CD4-positive, alpha-beta T cell (primary cell): ENCODE data around the gene STARD13. TPM values are rescaled to one million over a fixed set of nuclear protein-coding genes. Genes with fewer than 3 reads are reported as not detected.

Source experiments
- ATAC-seq: fragments of 200-7000 bp; cut with Tn5 transposase; one replicate; pipeline ENCODE4 v1.10.0; 2022; ENCODE audit warnings: mild to moderate bottlenecking; ENCODE audit not compliant: poor library complexity
- CTCF ChIA-PET: fragments of 350-600 bp; sonication (Branson Sonifier 250); formaldehyde crosslinking; loops from one replicate; lab custom pipeline; 2021; ENCODE audit warnings: antibody characterized with exemption, inconsistent platforms; lab: Charles Lee
- POLR2A ChIA-PET: fragments of 350-600 bp; sonication (Branson Sonifier 250); formaldehyde crosslinking; loops from one replicate; lab custom pipeline; 2021; ENCODE audit warnings: antibody characterized with exemption, inconsistent platforms; lab: Charles Lee
- DNase-seq, 14 experiments: peaks; one replicate each; pipeline ENCODE4 v3.0.0-alpha.2; 2013 to 2020; ENCODE audit warnings: mixed read lengths in 2 of 14
- H3K27ac ChIP-seq, 2 donors: one replicate each; pipeline versions ENCODE4 v1.5.1 to v1.7.0; 2013; ENCODE audit warnings: low read length in 2 of 2, low read depth in 1 of 2, mild to moderate bottlenecking in 1 of 2
- H3K27me3 ChIP-seq, 2 experiments: 1 replicate in 1 of 2; 2 replicates in 1 of 2; pipeline versions ENCODE4 v1.6.1 to v1.7.0; 2013; ENCODE audit warnings: low read length in 2 of 2, control low read depth in 1 of 2, mild to moderate bottlenecking in 1 of 2, moderate library complexity in 1 of 2; ENCODE audit not compliant: insufficient read depth in 2 of 2, control insufficient read depth in 1 of 2
- H3K36me3 ChIP-seq: one replicate; pipeline ENCODE4 v1.6.1; 2013; ENCODE audit warnings: low read length, control low read depth; ENCODE audit not compliant: insufficient read depth
- H3K4me1 ChIP-seq: one replicate; pipeline ENCODE4 v1.6.1; 2013; ENCODE audit warnings: low read length, control low read depth; ENCODE audit not compliant: insufficient read depth
- H3K4me3 ChIP-seq: one replicate; pipeline ENCODE4 v1.5.1; 2013; ENCODE audit warnings: mild to moderate bottlenecking, low read length, moderate library complexity
- H3K9me3 ChIP-seq, 2 experiments: 1 replicate in 1 of 2; 2 replicates in 1 of 2; pipeline versions ENCODE4 v1.6.1 to v1.7.0; 2013; ENCODE audit warnings: low read length in 2 of 2, mild to moderate bottlenecking in 2 of 2, control low read depth in 1 of 2, moderate library complexity in 1 of 2; ENCODE audit not compliant: control insufficient read depth in 1 of 2, insufficient read depth in 1 of 2
- H3K27ac Mint-ChIP-seq: one replicate; pipeline ENCODE4 v1.8.0; 2020; ENCODE audit warnings: mixed read lengths
- H3K27me3 Mint-ChIP-seq: one replicate; pipeline ENCODE4 v1.8.0; 2021; ENCODE audit warnings: mixed read lengths
- H3K36me3 Mint-ChIP-seq: one replicate; pipeline ENCODE4 v1.8.0; 2021; ENCODE audit warnings: low read depth, mixed read lengths
- H3K4me1 Mint-ChIP-seq: one replicate; pipeline ENCODE4 v1.8.0; 2021; ENCODE audit warnings: low read depth, mixed read lengths
- H3K4me3 Mint-ChIP-seq: one replicate; pipeline ENCODE4 v1.8.0; 2020; ENCODE audit warnings: mild to moderate bottlenecking, mixed read lengths
- H3K9me3 Mint-ChIP-seq: one replicate; pipeline ENCODE4 v1.8.0; 2020; ENCODE audit warnings: mixed read lengths
- intact Hi-C, 2 experiments: fragments of 100-400 bp; cut with DNase I in 1 of 2; cut with micrococcal nuclease in 1 of 2; formaldehyde crosslinking; loops; one replicate each; pipeline versions ENCODE4 v1.15.1 to v1.9.0; 2023 to 2025; cut with DNase I, micrococcal nuclease
- total RNA-seq, 174 experiments: library from RNA in 2 of 174; stranded (reverse) in 2 of 174; gene quantifications; one replicate each; pipeline ENCODE4 v1.2.3 and lab custom pipeline; 2021 to 2026
- TF ChIP-seq, protein P1 (sequence below): fragments of 200-600 bp; IDR thresholded peaks from one replicate; pipeline ENCODE4 v1.8.0; 2022; ENCODE audit warnings: antibody characterized with exemption, mild to moderate bottlenecking

Gene STARD13
- total RNA-seq, 2 experiments from 2014 or later, result not detected

DNA sequence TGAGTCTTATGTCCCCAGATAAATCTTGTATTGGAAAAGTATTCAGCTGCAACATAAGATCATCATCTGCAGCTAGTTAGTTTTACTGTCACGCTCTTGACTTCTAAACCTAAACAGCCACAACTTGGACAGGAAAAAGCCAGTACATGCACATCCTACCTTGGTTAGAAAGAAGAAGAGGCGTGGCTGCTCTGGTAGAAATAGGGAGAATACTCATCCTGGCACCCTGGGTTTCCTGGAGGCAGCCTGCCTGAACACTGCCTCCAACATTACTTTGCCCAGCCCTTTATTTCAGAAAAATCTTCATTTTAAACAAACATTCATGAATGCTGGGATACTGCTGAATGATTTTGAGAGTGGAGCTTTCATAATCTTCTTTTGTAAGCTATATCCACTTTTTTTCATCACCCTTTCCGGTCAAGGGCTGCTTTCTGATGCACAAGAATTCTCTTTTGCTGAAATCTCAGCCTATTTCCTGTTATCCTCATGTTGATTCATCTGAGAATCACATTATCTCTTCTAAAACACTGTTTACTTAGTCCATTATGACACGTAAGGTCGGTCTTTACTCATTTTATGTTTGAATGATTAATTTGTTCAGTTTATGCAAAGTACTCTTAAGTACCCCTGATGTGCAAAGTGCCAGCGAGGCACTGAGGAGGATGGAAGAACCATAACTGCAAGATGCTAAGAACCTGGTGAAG is 55.2 kb downstream of the STARD13 start:
- Mint-ChIP-seq H3K9me3 (peaks cover 12% of the 10 kb centered on the region), H3K36me3 (no peaks in the 10 kb centered on the region), H3K27me3 (no peaks in the 10 kb centered on the region), H3K4me3 (no peak overlapping the region), H3K4me1 (peaks cover 5% of the 10 kb centered on the region), H3K27ac (no peak overlapping the region)
- Histone ChIP-seq H3K4me3 (no peak overlapping the region), H3K9me3 (peaks cover 0 to 5% of the 10 kb centered on the region in 2 experiments), H3K27ac (no peak overlapping the region), H3K36me3 (no peaks in the 10 kb centered on the region), H3K27me3 (no peaks in the 10 kb centered on the region), H3K4me1 (no peaks in the 10 kb centered on the region)
- intact Hi-C loops, result no loop called here
- ChIA-PET CTCF (no interaction called here), POLR2A (no interaction called here)
- DNase-seq (no peak), ATAC-seq (no peak)
- TF ChIP-seq, protein P1, sequence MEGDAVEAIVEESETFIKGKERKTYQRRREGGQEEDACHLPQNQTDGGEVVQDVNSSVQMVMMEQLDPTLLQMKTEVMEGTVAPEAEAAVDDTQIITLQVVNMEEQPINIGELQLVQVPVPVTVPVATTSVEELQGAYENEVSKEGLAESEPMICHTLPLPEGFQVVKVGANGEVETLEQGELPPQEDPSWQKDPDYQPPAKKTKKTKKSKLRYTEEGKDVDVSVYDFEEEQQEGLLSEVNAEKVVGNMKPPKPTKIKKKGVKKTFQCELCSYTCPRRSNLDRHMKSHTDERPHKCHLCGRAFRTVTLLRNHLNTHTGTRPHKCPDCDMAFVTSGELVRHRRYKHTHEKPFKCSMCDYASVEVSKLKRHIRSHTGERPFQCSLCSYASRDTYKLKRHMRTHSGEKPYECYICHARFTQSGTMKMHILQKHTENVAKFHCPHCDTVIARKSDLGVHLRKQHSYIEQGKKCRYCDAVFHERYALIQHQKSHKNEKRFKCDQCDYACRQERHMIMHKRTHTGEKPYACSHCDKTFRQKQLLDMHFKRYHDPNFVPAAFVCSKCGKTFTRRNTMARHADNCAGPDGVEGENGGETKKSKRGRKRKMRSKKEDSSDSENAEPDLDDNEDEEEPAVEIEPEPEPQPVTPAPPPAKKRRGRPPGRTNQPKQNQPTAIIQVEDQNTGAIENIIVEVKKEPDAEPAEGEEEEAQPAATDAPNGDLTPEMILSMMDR, result no peak

DNA sequence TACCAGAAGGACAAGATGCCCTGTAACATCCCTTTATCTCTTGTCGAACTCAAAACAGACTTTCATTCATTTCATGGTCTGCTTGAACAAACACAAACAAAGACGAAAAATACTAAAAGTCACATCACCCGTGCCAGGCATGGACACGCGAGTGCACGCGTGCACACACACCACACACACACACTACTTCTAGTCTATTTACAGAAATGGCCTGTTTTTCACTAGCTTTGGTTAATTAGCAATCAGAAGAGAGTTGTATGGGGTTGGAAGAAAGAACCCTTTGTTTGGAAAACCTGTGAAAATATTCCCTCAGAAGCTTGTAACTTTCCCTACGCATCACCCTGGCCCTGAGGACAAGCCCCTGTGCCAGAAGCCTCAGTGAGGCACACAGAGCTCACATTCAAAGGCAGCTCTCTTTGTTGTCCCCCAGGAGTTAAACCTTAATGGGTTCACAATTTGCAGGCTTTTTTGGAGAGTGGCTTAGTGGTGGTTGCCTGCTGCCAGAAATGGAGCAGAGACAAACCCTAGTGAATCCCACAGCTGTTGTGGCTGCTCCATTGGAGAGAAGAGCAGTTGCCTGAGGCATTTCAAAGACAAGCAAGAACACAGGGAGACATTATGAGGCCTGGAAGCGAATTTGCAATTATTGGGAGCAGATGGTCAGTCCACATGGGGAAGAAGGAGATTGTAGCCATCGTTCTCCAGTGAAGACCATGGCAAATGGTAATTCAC is 55.9 kb downstream of the STARD13 start:
- no peak for DNase-seq
- Mint-ChIP-seq H3K4me1 (peaks cover 5% of the 10 kb centered on the region), H3K27ac (no peak overlapping the region), H3K36me3 (no peaks in the 10 kb centered on the region), H3K4me3 (no peak overlapping the region), H3K27me3 (no peaks in the 10 kb centered on the region), H3K9me3 (peaks cover 12% of the 10 kb centered on the region)
- H3K9me3 ChIP-seq, result peaks cover 0 to 5% of the 10 kb centered on the region in 2 experiments
- intact Hi-C loops, result loop anchor here (5.0 to 10.0 kb wide), 2 partner anchors 1933 to 1935 kb away; no protein-coding TSS in a partner anchor
- H3K4me3 ChIP-seq, result no peak overlapping the region
- TF ChIP-seq, protein P1, result no peak
- no peaks in the 10 kb centered on the region for H3K36me3 ChIP-seq
- H3K27me3 ChIP-seq, result no peaks in the 10 kb centered on the region
- CTCF ChIA-PET, result no interaction called here
- ATAC-seq, result no peak
- H3K27ac ChIP-seq, result no peak overlapping the region
- POLR2A ChIA-PET, result interaction anchor here (1.9 kb wide), 1 partner anchor 494 kb away, joined by 8 read pairs; no protein-coding TSS in a partner anchor
- H3K4me1 ChIP-seq, result no peaks in the 10 kb centered on the region

DNA sequence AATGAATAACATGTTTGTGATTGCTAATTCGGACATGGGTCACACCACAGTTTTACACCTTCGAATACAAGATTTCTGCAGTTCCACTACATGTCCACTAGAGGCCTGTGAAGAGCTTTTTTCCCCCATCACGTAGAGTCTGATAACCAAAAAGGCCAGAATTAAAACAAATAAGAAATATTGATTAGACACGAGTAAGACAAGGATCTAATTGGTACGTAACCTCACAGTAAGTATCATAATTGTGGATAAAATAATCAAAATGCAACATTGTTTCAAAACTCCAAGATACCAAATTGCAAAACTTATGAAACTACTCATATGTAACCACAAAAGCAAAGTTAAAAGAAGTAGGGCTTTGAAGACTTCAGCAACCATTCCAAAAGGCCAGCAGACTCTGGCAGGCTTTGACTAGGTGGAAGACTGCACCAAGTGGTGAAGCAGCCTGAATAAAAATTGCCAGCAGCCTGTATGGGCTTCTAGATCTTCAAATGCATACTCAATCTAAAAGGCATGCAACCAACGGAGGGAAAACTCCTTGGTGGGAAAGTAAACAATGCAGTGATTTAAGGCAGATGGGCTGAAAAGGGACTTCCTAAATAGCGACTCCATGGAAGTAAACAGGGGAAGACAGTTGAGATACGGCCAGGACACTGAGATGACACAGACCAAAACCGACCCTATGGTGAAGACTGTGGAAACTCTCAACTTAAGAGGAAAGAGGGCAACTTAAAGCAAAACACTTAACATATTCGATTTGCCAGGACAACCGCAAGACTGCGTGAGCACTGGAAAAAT is 56.7 kb downstream of the STARD13 start:
- no peaks in the 10 kb centered on the region for H3K36me3 Mint-ChIP-seq
- peaks cover 0 to 5% of the 10 kb centered on the region in 2 experiments for H3K9me3 ChIP-seq
- no peaks in the 10 kb centered on the region for H3K27me3 ChIP-seq
- peaks cover 10% of the 10 kb centered on the region for H3K9me3 Mint-ChIP-seq
- intact Hi-C loops, result loop anchor here (1.0 to 10.0 kb wide), 4 partner anchors 313 to 1936 kb away; no protein-coding TSS in a partner anchor
- H3K27ac Mint-ChIP-seq, result no peak overlapping the region
- H3K27me3 Mint-ChIP-seq, result no peaks in the 10 kb centered on the region
- no peak overlapping the region for H3K4me3 Mint-ChIP-seq
- peak; percentile 43 for ATAC-seq
- ChIA-PET CTCF (interaction anchor here (0.7 to 3.4 kb wide), 4 partner anchors 17 to 495 kb away, joined by 3 to 20 read pairs (median 4); no protein-coding TSS in a partner anchor), POLR2A (interaction anchor here (0.7 to 1.9 kb wide), 2 partner anchors 314 to 495 kb away, joined by 6 to 8 read pairs; no protein-coding TSS in a partner anchor)
- H3K4me3 ChIP-seq, result no peak overlapping the region
- no peaks in the 10 kb centered on the region for H3K36me3 ChIP-seq
- DNase-seq, result peak in 4 of 14 experiments; percentile 21 to 64 (median 57)
- peaks cover 5% of the 10 kb centered on the region for H3K4me1 Mint-ChIP-seq
- TF ChIP-seq, protein P1, result peak; percentile 97
- no peak overlapping the region for H3K27ac ChIP-seq
- H3K4me1 ChIP-seq, result no peaks in the 10 kb centered on the region
